Neural cell (in vitro differentiated cells): ENCODE data around the gene ARHGAP42. TPM values are rescaled to one million over a fixed set of nuclear protein-coding genes. Genes with fewer than 3 reads are reported as not detected.

ENCODE experiments used
- H2AFZ ChIP-seq: fragments of 200-600, 300-800 bp; sonication (generic), shearing (Covaris generic); 2 replicates; pipeline ENCODE4 v1.6.0; 2014; ENCODE audit warnings: low read depth, mild to moderate bottlenecking, antibody characterized with exemption, low read length, moderate library complexity
- H3F3A ChIP-seq: fragments of 200-600 bp; shearing (Covaris generic); 2 replicates; pipeline ENCODE4 v1.6.1; 2016; ENCODE audit warnings: mild to moderate bottlenecking, moderate library complexity, mixed read lengths, antibody characterized with exemption, low read length; ENCODE audit not compliant: insufficient read depth, poor library complexity, severe bottlenecking
- H3K27ac ChIP-seq: fragments of 200-600, 300-800 bp; sonication (generic), shearing (Covaris generic); 2 replicates; pipeline ENCODE4 v1.5.1; 2014; ENCODE audit warnings: mild to moderate bottlenecking, low read length, moderate library complexity
- H3K27me3 ChIP-seq: fragments of 300-800, 200-600 bp; sonication (generic), shearing (Covaris generic); 2 replicates; pipeline ENCODE4 v1.6.0; 2014; ENCODE audit warnings: mild to moderate bottlenecking, low read depth, low read length, moderate library complexity; ENCODE audit not compliant: insufficient read depth
- H3K36me3 ChIP-seq: fragments of 300-800, 200-600 bp; sonication (generic), shearing (Covaris generic); 2 replicates; pipeline ENCODE4 v1.5.1; 2014; ENCODE audit warnings: mild to moderate bottlenecking, antibody characterized with exemption, low read length, moderate library complexity; ENCODE audit not compliant: insufficient read depth
- H3K4me2 ChIP-seq: fragments of 300-800, 200-600 bp; sonication (generic), shearing (Covaris generic); 2 replicates; pipeline ENCODE4 v1.6.0; 2014; ENCODE audit warnings: mild to moderate bottlenecking, low read length
- H3K4me3 ChIP-seq: fragments of 300-800, 200-600 bp; sonication (generic), shearing (Covaris generic); 2 replicates; pipeline ENCODE4 v1.5.1; 2014; ENCODE audit warnings: mild to moderate bottlenecking, low read length, moderate library complexity
- H3K79me2 ChIP-seq: fragments of 200-600 bp; shearing (Covaris generic); replicated peaks from 2 replicates; pipeline ENCODE4 v1.6.0; 2014; ENCODE audit warnings: mild to moderate bottlenecking, low read length, moderate library complexity; ENCODE audit not compliant: insufficient read depth
- H3K9ac ChIP-seq: fragments of 300-800, 200-600 bp; sonication (generic), shearing (Covaris generic); 2 replicates; pipeline ENCODE4 v1.6.1; 2016; ENCODE audit warnings: mild to moderate bottlenecking, low read length, mixed read lengths
- H3K9me2 ChIP-seq: fragments of 200-600 bp; shearing (Covaris generic); 2 replicates; pipeline ENCODE4 v1.6.1; 2016; ENCODE audit warnings: mild to moderate bottlenecking, low read length, mixed read lengths; ENCODE audit not compliant: insufficient read depth
- H3K9me3 ChIP-seq: fragments of 200-600, 300-800 bp; sonication (generic), shearing (Covaris generic); 2 replicates; pipeline ENCODE4 v1.6.1; 2016; ENCODE audit warnings: mild to moderate bottlenecking, mixed run types, low read length, moderate library complexity, mixed read lengths
- H4K20me1 ChIP-seq: fragments of 200-600 bp; shearing (Covaris generic); 2 replicates; pipeline ENCODE4 v1.6.1; 2016; ENCODE audit warnings: mild to moderate bottlenecking, mixed run types; ENCODE audit not compliant: insufficient read depth
- CTCF ChIP-seq: fragments of 450-650 bp; IDR thresholded peaks from 2 replicates; pipeline ENCODE4 v1.5.1; 2014; ENCODE audit warnings: antibody characterized with exemption, mild to moderate bottlenecking, moderate library complexity; ENCODE audit not compliant: poor library complexity, severe bottlenecking
- EP300 ChIP-seq: fragments of 450-650 bp; conservative IDR thresholded peaks from 2 replicates; pipeline ENCODE4 v1.6.1; 2014; ENCODE audit warnings: antibody characterized with exemption, mild to moderate bottlenecking, moderate library complexity; ENCODE audit not compliant: poor library complexity, severe bottlenecking
- EZH2 ChIP-seq: fragments of 200-600, 300-800 bp; shearing (Covaris generic), sonication (generic); IDR thresholded peaks from 2 replicates; pipeline ENCODE4 v1.6.1; 2014; ENCODE audit warnings: antibody characterized with exemption, low read length, borderline replicate concordance, mild to moderate bottlenecking; ENCODE audit not compliant: insufficient read depth, poor library complexity, severe bottlenecking
- MXI1 ChIP-seq: fragments of 450-650 bp; conservative IDR thresholded peaks from 2 replicates; pipeline ENCODE4 v1.6.1; 2014; ENCODE audit warnings: antibody characterized with exemption, mild to moderate bottlenecking; ENCODE audit not compliant: poor library complexity, severe bottlenecking
- POLR2AphosphoS5 ChIP-seq: IDR thresholded peaks from 2 replicates; pipeline ENCODE4 v1.6.1; 2012
- RAD21 ChIP-seq: fragments of 450-650 bp; conservative IDR thresholded peaks from 2 replicates; pipeline ENCODE4 v1.6.1; 2014; ENCODE audit warnings: antibody characterized with exemption, mild to moderate bottlenecking, moderate library complexity
- SMC3 ChIP-seq: fragments of 450-650 bp; conservative IDR thresholded peaks from 2 replicates; pipeline ENCODE4 v1.6.1; 2014; ENCODE audit warnings: antibody characterized with exemption, mild to moderate bottlenecking, moderate library complexity; ENCODE audit not compliant: poor library complexity
- TAF1 ChIP-seq: IDR thresholded peaks from 2 replicates; pipeline ENCODE4 v1.6.1; 2012; ENCODE audit warnings: low read depth
- polyA plus RNA-seq: library from polyadenylated mRNA; depleted of rRNA; stranded (reverse); fragments of >200 nt; gene quantifications from 2 replicates; pipeline ENCODE4 v1.2.3, GENCODE V29; 2014
- TF ChIP-seq, protein P1 (sequence below): IDR thresholded peaks from 2 replicates; pipeline ENCODE4 v1.6.1; 2012; ENCODE audit warnings: borderline replicate concordance

The ARHGAP42 gene
- polyA plus RNA-seq, 1 donor from 2014 or later: 0.64 TPM

DNA sequence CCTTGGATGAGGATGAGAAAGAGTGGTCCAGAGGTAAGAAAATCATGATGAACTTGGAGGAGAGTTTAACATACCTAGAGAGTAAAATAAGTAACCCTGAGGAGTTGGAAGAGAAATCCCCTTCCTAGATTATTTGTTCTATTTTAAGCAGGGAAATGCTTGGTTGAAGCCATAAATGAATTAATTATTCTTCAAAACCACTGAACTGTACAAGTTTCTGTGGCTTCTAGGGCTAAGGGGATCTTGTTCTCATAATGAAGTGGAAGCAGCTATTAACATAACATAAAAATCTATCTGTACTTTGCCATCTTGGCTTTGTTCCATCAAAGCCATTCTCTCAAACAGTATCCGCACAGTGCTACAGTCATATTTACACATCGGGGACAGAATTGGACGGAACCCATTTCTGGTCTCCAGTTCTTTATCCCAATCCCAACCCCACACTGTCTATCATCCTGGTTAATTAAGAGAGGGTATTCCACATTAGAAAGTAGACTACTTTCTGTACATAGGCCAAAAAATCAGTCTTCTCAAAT lies 14.5 kb upstream of the ARHGAP42 start:
- no peak for TF ChIP-seq EP300
- TF ChIP-seq POLR2AphosphoS5: no peak
- no peak for TF ChIP-seq MXI1
- no peak for TF ChIP-seq CTCF
- no peak for TF ChIP-seq SMC3
- TF ChIP-seq RAD21: no peak
- TF ChIP-seq EZH2: no peak
- TF ChIP-seq, protein P1, sequence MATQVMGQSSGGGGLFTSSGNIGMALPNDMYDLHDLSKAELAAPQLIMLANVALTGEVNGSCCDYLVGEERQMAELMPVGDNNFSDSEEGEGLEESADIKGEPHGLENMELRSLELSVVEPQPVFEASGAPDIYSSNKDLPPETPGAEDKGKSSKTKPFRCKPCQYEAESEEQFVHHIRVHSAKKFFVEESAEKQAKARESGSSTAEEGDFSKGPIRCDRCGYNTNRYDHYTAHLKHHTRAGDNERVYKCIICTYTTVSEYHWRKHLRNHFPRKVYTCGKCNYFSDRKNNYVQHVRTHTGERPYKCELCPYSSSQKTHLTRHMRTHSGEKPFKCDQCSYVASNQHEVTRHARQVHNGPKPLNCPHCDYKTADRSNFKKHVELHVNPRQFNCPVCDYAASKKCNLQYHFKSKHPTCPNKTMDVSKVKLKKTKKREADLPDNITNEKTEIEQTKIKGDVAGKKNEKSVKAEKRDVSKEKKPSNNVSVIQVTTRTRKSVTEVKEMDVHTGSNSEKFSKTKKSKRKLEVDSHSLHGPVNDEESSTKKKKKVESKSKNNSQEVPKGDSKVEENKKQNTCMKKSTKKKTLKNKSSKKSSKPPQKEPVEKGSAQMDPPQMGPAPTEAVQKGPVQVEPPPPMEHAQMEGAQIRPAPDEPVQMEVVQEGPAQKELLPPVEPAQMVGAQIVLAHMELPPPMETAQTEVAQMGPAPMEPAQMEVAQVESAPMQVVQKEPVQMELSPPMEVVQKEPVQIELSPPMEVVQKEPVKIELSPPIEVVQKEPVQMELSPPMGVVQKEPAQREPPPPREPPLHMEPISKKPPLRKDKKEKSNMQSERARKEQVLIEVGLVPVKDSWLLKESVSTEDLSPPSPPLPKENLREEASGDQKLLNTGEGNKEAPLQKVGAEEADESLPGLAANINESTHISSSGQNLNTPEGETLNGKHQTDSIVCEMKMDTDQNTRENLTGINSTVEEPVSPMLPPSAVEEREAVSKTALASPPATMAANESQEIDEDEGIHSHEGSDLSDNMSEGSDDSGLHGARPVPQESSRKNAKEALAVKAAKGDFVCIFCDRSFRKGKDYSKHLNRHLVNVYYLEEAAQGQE: no peak
- no peak for TF ChIP-seq TAF1
- H2AFZ ChIP-seq: no peak overlapping the region
- no peaks in the 10 kb centered on the region for H4K20me1 ChIP-seq
- no peaks in the 10 kb centered on the region for H3K36me3 ChIP-seq
- H3K4me2 ChIP-seq: no peak overlapping the region
- no peak overlapping the region for H3K9ac ChIP-seq
- H3K79me2 ChIP-seq: no peaks in the 10 kb centered on the region
- no peak overlapping the region for H3K27ac ChIP-seq
- no peak overlapping the region for H3K4me3 ChIP-seq
- no peaks in the 10 kb centered on the region for H3K9me2 ChIP-seq
- H3K9me3 ChIP-seq: no peaks in the 10 kb centered on the region
- H3K27me3 ChIP-seq: no peaks in the 10 kb centered on the region
- no peaks in the 10 kb centered on the region for H3F3A ChIP-seq

GRCh38 chr11:100673063-100673462 lies 14.0 kb upstream of the ARHGAP42 start:
- H3K27ac ChIP-seq: no peak overlapping the region
- no peaks in the 10 kb centered on the region for H3K79me2 ChIP-seq
- H3K27me3 ChIP-seq: no peaks in the 10 kb centered on the region
- no peak for TF ChIP-seq SMC3
- TF ChIP-seq POLR2AphosphoS5: no peak
- TF ChIP-seq MXI1: no peak
- TF ChIP-seq TAF1: no peak
- TF ChIP-seq EZH2: no peak
- no peak for TF ChIP-seq EP300
- TF ChIP-seq CTCF: no peak
- TF ChIP-seq, protein P1: no peak
- H3K9me2 ChIP-seq: no peaks in the 10 kb centered on the region
- no peaks in the 10 kb centered on the region for H4K20me1 ChIP-seq
- no peaks in the 10 kb centered on the region for H3F3A ChIP-seq
- H2AFZ ChIP-seq: no peak overlapping the region
- no peak overlapping the region for H3K4me2 ChIP-seq
- H3K9ac ChIP-seq: no peak overlapping the region
- H3K36me3 ChIP-seq: no peaks in the 10 kb centered on the region
- no peaks in the 10 kb centered on the region for H3K9me3 ChIP-seq
- no peak overlapping the region for H3K4me3 ChIP-seq
